Ammon's horn (tissue), 1 donor: ENCODE measurements around the gene GON7.
A peak's percentile ranks its signal among the peaks of the same experiment; 100 is the strongest.
"Not testable (repeated sequence)": the region's sequence is repeated elsewhere in the genome, so short reads cannot be mapped to it uniquely, and the experiment has no call there.

Experiments
- DNase-seq: peaks from one replicate; pipeline ENCODE4 v3.0.0-alpha.2; 2016; ENCODE audit warnings: low spot score

GON7 gene

DNA sequence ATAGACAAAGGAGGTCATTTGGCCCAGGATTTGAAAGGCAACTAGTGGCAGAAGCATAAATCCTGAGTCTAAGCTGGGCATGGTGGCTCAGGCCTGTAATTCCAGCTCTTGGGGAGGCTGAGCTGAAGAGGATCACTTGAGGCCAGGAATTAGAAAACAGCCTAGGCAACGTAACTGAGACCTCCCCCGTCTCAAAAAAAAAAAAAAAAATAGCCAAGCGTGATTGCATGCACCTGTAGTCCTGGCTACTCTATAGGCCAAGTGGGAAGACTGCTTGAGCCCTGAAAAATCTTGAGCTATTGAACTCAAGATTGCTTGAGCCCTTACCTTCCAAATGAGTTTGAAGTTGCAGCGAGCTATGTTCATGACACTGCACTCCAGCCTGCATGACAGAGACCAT lies 7.8 kb downstream of the GON7 start:
- DNase-seq = no peak

DNA sequence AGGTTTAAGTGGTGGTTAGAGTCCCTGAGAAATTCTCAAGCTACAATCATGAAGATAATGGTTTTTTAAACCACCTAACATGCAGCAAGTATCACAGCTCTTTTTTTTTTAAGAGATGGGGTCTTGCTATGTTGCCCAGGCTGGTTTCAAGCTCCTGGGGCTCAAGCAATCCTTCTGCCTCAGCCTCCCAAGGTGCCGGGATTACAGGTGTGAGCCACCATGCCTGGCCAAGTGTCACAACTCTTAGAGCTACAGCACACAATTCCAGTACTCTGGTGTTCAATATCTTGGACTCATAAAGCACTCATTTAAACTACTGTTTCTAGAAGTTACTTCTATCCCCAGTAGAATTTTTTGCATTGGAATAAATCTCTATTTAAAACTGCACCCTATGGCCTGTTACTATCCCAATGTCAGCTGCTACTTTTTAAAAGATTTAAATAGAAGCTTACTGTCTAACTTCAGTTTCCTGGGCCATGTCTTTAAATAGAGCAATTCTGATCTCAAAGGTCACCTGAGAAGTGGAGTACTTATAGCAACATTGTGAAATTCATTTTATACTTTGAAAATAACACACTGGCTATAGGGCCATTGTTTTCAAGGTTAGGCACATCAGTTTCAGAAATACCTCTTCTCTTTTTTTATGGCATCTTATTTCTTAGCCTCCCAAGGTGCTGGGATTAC lies 11.4 kb downstream of the GON7 start:
- DNase-seq = no peak

DNA sequence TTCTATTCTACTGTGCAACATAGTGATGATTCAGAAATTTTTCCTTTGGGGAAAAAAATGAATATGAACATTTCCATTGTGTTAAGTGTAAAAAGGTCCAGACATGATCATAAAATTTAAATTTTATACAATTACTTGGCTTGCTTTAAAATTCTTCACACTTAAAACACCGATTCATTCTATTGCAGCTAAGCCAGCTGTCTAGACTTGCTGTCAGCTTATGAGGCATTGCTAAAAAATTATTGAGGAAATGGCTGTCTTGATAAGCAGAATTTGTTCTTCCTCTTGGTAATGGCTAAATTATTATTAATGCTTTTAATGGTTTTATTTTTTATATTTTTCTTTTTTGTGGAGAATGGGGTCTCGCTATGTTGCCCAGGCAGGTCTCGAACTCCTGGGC lies 19.9 kb downstream of the GON7 start:
- DNase-seq = no peak

DNA sequence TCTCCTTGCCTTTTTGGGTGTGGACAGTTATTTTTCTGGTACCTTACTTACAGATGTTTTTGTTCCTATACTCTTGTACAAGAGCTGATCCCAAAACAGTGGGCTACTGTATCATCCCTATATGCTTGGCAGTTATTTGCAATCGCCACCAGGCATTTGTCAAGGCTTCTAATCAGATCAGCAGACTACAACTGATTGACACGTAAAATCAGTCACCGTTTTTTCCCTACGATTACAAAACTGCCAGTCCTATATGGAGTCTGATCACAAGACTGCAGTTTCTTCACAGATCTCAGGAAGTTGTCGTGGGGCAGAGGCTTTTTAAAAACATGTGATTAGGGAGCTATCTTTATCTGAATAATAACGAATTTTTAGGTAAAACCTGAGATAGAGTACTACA lies 20.4 kb downstream of the GON7 start:
- DNase-seq = no peak

DNA sequence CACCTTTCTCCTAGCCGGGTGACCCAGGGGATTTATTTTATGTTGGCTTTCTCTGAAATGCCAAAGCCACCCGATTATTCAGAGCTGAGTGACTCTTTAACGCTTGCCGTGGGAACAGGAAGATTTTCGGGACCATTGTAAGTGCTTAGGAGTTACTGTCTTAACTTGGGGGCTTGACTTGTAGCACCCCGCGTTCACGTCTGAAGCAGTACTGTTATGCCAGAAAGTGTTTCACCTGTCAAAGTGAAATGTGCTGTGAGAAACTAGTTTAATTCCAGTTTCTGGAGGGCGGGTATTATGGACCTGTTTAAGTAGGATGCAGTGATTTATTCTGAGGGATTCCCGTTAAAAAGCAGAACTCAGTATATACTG lies 21.5 kb downstream of the GON7 start:
- DNase-seq = no peak

DNA sequence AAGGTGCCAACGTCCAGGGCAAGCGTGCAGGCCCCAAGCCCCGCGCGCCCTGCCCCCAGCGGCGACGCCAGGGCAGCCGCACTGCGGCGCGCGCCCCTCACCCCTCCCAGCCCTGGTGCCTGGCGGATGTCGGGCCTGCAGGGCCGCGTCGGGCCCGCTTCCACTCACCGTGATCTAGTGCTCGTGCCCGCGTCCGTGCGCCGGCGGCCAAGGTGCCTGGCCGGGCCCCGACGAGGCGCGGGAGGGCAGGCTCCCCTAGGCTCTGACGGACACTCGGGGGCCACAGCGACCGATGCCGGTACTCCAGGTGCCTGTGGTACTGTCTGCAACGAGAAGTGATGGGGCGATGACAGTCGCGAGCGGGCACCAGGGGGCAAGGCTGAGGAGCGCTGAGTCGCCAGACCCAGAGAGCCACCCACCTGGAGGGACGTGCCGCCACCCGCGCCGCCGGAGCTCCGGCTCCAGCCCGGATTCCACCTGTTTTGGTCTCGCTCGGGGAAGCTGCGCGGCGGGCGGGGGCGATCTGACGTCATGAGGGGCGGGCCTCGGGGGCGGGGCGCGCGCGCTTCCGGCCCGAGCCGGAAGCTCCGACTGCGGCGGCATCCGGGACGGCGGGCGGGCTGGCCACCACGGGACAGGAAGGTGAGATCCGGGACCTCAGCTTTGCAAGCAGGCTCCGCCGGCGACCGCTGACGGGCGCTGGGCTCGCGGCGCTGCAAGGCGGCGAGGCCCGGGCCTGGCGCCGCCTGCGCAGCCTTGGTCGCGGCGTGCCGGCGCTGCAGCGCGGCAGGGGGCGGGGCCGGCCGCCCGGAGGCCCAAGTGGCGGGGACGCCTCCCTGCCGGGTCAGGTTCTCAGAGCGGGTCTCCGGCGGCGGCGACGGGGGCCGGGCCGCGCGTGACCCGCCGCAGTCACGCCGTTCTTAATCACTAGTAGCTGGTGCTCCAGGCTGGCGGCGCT lies 22.2 kb downstream of the GON7 start, which contains the start of the genes LYSET and MOAP1:
Gene LYSET (plus strand): TSS at position 927 of the 958 bp plus-strand sequence. CDS start 89 bp downstream, outside the sequence.
Gene MOAP1 (minus strand): TSS at position 507 of the 958 bp plus-strand sequence. CDS start 655 bp downstream, outside the sequence.
- peak; percentile 85 for DNase-seq

DNA sequence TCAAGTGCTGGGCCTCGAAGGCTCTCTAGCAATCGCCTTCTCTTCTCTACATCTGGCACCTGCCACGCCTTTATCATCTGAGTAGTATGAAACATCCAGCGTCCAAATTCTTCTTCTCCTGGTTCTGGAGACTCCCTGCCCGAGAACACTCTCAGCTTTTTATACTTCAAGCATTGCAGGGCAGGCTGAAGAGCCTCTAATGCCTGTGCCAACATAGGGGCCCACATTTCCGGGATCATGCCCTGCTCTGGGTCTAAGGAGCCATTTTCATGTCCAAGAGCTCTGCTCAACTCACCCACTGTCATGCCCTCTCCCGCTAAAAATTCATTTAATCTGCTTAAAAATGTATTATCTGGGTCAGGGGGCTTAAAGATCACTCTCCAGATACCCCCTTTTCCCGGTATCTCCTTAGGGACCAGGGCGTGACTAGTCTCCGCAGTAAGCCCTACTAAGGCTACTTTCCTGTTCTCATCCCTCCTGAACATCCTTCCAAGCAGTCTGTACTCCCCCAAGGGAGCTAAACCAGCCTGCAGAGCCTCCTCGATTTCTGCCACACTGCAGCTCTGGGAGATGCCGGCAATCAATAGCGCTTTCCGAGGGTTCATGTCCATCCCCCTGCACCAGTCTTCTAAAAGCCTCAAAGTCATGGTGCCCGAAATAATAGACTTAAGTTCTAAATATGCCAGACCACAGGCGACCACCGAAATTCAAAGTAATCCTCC lies 23.1 kb downstream of the GON7 start:
- no peak for DNase-seq

DNA sequence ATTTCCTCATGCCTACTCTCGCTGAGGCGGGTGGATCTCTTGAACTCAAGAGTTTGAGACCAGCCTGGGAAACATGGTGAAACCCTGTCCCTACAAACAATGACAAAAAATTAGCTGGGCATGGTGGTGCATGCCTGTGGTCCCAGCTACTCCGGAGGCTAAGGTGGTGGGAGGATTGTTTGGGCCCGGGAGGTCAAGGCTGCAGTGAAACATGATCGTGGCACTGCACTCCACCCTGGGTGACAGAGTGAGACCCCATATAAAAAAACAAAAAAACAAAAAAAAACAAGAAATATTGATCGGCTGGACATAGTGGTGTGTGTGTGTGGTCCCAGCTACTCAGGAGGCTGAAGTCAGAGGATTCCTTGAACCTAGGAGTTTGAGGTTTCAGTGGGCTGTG lies 31.4 kb downstream of the GON7 start:
- no peak for DNase-seq

DNA sequence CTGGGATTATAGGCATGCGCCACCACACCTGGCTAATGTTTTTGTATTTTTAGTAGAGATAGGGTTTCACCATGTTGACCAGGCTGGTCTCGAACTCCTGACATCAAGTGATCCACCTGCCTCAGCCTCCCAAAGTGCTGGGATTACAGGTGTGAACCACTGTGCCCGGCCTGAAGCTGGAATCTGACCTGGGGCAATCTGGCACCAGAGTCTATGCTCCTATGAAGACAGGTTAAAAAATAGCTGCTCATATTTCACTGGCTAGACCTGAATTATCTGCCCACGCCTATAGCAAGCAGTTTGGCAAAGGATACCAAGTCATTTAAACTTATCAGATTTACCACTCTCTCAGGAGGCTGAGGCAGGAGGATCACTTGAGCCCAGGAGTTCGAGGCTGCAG lies 32.1 kb downstream of the GON7 start:
- DNase-seq = not testable (repeated sequence)

DNA sequence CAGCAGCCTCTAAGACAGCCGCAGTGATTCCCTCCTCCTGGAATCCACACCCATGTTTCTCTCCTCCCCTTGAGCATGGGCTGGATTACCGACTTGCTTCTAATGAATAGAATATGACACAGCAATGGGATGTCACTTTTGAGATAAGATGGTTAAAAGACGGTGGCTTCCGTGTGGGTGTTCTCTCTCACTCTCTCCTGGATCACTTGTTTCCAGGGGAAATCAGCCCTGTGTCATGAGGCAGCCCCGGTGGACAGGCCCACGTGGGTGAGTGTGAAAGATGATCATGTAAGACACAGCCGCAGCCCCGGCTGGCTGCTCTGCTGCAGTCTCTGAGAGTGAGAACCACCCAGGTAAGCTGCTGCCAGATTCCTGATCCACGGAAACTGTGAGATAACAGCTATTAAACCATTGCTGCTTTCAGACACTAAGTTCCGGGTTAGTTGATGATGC lies 32.9 kb downstream of the GON7 start:
- DNase-seq = no peak

DNA sequence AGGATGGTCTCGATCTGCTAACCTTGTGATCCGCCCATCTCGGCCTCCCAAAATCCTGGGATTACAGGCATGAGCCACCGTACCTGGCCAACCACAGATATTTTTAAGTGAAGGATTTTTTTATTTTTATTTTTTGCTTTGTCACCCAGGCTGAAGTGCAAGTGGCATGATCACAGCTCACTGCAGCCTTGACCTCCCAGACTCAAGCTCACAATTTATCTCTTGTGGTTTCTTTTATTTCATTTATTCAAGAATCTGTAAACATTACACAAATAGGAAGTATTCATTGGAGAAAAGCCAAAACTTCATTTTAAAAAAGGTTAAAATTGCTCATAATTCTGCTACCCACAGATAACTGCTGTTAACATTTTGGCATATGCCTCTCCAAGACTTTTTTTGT lies 35.5 kb downstream of the GON7 start:
- DNase-seq = no peak

DNA sequence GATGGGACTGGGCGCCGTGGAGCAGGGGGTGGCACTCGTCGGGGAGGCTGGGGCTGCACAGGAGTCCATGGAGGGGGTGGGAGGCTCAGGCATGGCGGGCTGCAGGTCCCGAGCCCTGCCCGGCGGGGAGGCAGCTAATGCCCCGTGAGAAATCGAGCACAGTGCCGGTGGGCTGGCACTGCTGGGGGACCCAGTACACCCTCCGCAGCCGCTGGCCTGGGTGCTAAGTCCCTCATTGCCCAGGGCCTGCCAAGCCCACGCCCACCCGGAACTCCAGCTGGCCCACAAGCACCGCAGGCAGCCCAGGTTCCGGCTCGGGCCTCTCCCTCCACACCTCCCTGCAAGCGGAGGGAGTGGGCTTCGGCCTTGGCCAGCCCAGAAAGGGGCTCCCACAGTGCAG lies 36.7 kb downstream of the GON7 start:
- DNase-seq = not testable (repeated sequence)

DNA sequence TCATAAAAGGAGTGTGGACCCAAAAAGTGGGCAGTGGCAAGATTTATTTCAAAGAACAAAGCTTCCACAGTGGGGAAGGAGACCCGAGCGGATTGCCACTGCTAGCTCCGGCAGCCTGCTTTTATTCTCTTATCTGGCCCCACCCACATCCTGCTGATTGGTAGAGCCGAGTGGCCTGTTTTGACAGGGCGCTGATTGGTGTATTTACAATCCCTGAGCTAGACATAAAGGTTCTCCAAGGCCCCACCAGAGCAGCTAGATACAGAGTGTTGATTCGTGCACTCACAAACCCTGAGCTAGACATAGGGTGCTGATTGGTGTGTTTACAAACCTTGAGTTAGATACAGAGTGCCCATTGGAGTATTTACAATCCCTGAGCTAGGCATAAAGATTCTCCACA lies 37.2 kb downstream of the GON7 start:
- DNase-seq = not testable (repeated sequence)

DNA sequence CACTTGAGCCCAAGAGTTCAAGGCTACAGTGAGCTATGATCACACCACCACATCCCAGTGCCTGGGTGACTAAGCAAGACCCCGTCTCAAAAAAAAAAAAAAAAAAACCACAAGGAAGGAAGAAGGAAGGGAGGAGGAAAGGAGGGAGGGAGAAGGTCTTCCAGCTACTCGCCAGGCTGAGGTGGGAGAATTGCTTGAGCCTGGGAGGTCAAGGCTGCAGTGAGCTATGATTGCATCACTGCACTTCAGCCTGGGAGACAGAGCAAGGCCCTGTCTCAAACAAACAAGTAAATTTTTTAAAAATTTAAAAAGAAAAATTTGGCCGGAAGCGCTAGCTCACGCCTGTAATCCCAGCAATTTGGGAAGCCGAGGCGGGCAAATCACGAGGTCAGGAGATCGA lies 38.3 kb downstream of the GON7 start:
- not testable (repeated sequence) for DNase-seq

DNA sequence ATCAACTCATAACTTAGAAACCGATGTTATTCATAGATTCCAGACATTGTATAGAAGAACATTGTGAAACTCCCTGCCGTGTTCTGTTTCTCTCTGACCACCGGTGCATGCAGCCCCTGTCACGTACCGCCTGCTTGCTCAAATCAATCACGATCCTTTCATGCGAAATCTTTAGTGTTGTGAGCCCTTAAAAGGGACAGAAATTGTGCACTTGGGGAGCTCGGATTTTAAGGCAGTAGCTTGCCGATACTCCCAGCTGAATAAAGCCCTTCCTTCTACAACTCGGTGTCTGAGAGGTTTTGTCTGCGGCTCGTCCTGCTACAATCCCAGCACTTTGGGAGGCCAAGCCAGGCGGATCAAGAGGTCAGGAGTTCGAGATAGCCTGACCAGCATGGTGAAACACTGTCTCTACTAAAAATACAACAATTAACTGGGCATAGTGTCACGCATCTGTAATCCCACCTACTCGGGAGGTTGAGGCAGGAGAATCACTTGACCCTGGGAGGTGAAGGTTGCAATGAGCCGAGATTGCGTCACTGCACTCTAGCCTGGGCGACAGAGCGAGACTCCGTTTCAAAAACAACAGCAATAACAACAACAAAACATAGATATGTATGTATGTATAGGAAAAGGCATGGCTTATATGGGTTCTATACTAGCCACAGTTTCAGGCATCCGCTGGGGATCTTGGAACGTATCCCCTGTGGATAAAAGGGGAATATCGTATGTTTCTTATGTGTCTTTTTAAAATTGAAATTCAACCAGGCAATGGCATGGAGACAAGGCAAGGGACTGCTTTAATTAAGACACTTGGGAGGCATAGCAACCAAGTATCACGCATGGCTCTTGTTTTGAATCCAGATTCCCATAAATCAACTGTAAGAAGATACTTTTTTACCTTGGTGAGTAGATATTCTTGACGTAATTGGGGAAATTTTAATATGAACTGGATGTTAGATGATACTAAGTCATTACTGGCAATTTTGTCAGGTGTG lies 41.3 kb downstream of the GON7 start:
- DNase-seq = not testable (repeated sequence)

DNA sequence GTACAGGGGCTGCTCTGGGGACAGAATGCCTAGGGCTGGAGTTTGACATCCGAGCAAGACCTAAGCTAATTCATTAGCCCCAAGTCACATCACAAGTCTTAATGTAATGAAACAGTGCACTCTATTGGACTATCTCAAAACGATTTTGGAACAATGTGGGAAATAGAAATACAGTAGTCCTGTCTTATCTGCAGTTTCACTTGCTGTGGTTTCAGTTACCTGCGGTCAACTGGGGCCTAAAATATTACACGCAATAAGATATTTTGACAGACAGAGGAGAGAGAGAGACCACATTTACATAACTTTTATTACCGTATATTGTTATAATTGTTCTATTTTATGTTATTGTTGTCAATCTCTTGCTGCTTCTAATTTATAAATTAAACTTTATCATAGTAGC lies 43.3 kb downstream of the GON7 start:
- DNase-seq = no peak

DNA sequence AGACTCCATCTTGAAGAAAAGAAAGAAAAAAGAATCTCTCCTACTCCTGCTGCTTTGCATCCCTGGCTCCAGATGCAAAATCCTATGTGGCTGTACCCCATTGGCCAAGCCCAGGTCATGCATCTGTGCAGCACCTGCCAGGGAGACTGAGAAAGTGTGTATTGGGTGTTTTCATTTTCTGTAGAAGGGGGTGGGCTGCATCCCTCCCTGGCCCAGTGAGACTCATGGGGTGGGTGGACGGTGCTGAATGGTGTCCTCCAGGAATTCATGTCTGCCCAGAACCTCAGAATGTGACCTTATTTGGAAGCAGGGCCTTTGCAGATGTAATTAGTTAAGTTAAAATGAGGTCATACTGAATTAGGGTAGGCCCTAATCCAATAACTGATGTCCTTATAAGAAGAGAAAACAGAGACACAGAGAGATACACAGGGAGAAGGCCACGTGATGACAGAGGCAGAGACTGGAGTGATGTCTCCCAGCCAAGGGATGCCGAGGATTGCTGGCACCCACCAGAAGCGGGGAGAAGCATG lies 45.4 kb downstream of the GON7 start:
- DNase-seq = no peak

DNA sequence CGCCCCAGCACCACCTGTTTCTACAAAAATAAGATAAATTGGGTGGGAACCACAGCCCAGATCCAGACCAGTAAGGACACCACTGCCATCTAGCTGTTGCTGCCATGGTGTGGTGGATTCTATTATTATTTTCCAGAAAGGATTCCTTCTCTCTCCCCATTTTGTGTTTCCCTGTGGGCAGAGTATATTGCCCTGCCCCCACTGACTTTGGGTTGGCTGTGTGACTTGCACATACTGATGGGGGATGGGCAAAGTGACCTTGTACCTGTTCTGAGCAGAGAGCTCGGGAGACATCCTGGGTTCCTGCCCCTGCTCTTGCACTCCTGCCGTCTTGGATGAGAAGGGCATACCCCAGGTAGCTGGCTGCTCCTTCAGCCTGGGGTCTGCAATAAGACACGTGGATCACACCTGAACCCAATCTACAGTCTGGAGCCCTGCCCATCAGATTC lies 46.5 kb downstream of the GON7 start:
- DNase-seq = no peak

DNA sequence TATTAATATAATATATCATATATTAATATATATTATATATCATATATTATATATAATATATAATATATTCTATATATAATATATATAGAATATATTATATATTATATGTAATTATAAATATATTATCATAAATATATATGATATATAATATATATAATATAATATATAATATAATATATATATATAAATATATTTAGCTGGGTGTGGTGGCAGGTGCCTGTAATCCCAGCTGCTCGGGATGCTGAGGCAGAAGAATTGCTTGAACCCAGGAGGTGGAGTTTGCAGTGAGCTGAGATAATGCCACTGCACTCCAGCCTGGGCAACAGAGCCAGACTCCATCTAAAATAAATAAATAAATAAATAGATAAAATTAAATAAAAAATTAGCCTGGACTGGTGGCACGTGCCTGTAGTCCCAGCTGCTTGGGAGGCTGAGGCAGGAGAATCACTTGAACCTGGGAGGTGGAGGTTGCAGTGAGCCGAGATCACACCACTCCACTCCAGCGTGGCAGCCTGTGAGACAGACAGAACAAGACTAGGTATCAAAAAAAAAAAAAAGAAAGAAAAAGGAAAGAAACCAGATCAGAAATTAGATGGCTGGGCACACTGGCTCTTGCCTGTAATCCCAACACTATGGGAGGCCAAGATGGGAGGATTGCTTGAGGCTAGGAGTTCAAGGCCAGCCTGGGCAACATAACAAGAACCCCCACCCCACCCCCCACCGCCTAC lies 47.1 kb downstream of the GON7 start:
- not testable (repeated sequence) for DNase-seq

DNA sequence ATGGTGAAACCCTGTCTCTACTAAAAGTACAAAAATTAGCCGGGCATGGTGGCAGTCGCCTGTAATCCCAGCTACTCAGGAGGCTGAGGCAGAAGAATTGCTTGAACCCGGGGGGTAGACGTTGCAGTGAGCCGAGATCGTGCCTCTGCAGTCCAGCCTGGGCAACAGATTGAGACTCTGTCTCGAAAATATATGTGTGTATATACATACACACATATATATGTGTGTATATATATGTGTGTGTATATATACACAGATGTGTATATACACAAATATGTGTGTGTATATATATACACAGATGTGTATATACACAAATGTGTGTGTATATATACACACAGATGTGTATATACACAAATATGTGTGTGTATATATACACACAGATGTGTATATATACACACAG lies 48.5 kb downstream of the GON7 start:
- not testable (repeated sequence) for DNase-seq
